ENCODE measurements around the gene SERGEF. TPM values are rescaled to one million over a fixed set of nuclear protein-coding genes. Genes with fewer than 3 reads are reported as not detected.
A peak's percentile ranks its signal among the peaks of the same experiment; 100 is the strongest.

Gene SERGEF
- total RNA-seq, 4 donors from 2014 or later: 11.8 to 34.7 (median 24.5) TPM

DNA sequence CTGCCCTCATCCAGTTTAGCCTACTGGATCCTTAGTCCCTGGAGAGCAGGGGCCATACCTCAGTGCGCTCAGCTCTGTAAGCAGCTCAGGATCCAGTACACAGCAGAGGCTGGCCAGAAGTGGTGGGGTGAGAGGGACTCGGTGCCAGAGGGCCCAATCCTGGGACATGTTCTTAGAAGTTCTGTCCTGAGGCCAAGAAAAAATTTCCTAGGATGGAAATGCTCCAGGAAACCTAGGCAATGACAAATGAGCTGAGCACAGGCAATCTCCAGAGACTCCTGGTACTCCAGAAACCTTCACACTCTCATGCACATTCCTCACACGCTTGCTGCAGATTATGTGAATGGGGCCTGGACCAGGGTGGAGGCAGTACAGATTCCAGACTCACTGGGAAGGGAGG lies 89.6 kb downstream of the SERGEF start:
- Histone ChIP-seq H3K4me3 (no peak overlapping the region), H3K27me3 (no peaks in the 10 kb centered on the region), H3K36me3 (no peaks in the 10 kb centered on the region), H3K4me1 (peaks cover 29 to 50% of the 10 kb centered on the region in 2 donors), H3K9me3 (no peaks in the 10 kb centered on the region), H3K27ac (peak overlapping the region in 3 of 4 donors; percentile 71 to 83 (median 83))
- in situ Hi-C loops (cut with MboI; ENCODE audit: low sequenced_read_pairs in 4 of 4): no loop called here
- DNase-seq (peak; percentile 15 to 52), ATAC-seq (peak; percentile 9)
- intact Hi-C loops (cut with DNase I; ENCODE audit: low total_unique reads): no loop called here
- no peak for TF ChIP-seq POLR2A (IDR thresholded peaks at IDR 0.05)
- TF ChIP-seq, protein P1, sequence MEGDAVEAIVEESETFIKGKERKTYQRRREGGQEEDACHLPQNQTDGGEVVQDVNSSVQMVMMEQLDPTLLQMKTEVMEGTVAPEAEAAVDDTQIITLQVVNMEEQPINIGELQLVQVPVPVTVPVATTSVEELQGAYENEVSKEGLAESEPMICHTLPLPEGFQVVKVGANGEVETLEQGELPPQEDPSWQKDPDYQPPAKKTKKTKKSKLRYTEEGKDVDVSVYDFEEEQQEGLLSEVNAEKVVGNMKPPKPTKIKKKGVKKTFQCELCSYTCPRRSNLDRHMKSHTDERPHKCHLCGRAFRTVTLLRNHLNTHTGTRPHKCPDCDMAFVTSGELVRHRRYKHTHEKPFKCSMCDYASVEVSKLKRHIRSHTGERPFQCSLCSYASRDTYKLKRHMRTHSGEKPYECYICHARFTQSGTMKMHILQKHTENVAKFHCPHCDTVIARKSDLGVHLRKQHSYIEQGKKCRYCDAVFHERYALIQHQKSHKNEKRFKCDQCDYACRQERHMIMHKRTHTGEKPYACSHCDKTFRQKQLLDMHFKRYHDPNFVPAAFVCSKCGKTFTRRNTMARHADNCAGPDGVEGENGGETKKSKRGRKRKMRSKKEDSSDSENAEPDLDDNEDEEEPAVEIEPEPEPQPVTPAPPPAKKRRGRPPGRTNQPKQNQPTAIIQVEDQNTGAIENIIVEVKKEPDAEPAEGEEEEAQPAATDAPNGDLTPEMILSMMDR (IDR thresholded peaks at IDR 0.05 in 4 of 5, conservative IDR thresholded peaks at IDR 0.05 in 1 of 5): no peak

DNA sequence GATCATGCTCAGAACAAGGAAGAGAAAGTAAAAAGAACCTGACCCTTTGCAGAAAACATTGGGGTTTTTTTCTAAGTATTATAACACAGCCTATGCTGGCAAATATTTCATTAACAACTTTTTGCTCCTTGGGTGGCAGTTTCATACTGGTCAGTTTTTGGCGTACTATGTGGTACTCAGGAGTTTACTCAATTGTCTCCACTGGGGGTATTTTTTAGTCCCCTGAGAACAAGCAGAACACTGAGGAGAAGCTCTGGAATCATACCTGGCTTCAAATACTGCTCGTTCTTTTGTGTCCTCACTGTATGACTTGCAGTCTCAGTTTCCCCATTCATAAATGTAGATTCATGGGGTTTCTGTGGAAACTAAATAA lies 90.4 kb downstream of the SERGEF start:
- H3K27ac ChIP-seq: peak overlapping the region; percentile 70 to 83 (median 77)
- no peak for ATAC-seq
- no peaks in the 10 kb centered on the region for H3K36me3 ChIP-seq

DNA sequence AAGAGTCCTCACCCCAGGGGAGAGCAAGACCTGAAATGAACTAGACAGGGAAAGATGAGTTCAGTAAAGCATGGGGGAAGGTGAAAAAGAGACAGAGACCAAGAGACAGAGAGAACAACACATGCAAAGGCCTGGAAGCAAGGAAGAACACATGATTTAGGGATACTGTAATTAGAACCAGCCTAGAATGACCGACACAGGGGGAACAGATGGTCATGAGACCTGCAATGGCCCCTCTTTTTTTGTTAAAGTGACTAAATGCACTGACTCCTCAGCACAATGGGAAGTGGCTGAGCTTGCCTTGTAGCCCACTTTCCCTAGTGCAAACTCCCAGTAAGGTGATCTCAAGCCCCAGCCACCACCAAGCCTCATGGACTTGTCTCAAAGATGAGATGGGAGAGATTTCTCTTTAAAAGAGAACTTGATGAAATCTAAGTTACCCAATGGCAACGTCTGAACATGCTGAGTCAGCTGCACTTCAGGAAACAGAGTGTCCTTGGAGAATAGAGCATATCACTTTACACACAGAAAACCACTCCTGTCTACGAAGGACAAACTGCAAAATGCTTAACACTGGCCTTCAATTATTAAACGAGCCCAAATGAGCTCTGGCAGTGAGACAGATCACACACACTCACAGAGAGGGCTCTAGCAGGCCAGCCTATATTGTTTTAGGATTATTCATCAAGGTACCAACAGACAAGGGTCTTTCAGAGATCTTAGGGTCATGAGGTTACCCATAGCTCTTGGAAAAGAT lies 91.0 kb downstream of the SERGEF start:
- Histone ChIP-seq H3K27me3 (no peaks in the 10 kb centered on the region), H3K27ac (peak overlapping the region; percentile 70 to 83 (median 77)), H3K4me1 (peaks cover 23 to 39% of the 10 kb centered on the region in 2 donors), H3K9me3 (no peaks in the 10 kb centered on the region), H3K4me3 (no peak overlapping the region), H3K36me3 (no peaks in the 10 kb centered on the region)
- ATAC-seq (peak; percentile 94), DNase-seq (peak; percentile 50 to 72)
- no peak for TF ChIP-seq POLR2A (IDR thresholded peaks at IDR 0.05)
- TF ChIP-seq, protein P1 (IDR thresholded peaks at IDR 0.05 in 4 of 5, conservative IDR thresholded peaks at IDR 0.05 in 1 of 5): no peak
- intact Hi-C loops (cut with DNase I; ENCODE audit: low total_unique reads): loop anchor here (1.0 kb wide), 1 partner anchor 32 kb away; no protein-coding TSS in a partner anchor
- in situ Hi-C loops (cut with MboI; ENCODE audit: low sequenced_read_pairs in 4 of 4): no loop called here

More for the DNA sequence above, 90.4 kb downstream of the SERGEF start:
- intact Hi-C loops (cut with DNase I; ENCODE audit: low total_unique reads): loop anchor here (1.0 kb wide), 1 partner anchor 32 kb away; no protein-coding TSS in a partner anchor
- in situ Hi-C loops (cut with MboI; ENCODE audit: low sequenced_read_pairs in 4 of 4): no loop called here
- H3K9me3 ChIP-seq: no peaks in the 10 kb centered on the region
- no peak for DNase-seq
- H3K27me3 ChIP-seq: no peaks in the 10 kb centered on the region
- H3K4me3 ChIP-seq: no peak overlapping the region
- peaks cover 23 to 42% of the 10 kb centered on the region in 2 donors for H3K4me1 ChIP-seq
- TF ChIP-seq, protein P1 (IDR thresholded peaks at IDR 0.05 in 4 of 5, conservative IDR thresholded peaks at IDR 0.05 in 1 of 5): no peak
- no peak for TF ChIP-seq POLR2A (IDR thresholded peaks at IDR 0.05)

DNA sequence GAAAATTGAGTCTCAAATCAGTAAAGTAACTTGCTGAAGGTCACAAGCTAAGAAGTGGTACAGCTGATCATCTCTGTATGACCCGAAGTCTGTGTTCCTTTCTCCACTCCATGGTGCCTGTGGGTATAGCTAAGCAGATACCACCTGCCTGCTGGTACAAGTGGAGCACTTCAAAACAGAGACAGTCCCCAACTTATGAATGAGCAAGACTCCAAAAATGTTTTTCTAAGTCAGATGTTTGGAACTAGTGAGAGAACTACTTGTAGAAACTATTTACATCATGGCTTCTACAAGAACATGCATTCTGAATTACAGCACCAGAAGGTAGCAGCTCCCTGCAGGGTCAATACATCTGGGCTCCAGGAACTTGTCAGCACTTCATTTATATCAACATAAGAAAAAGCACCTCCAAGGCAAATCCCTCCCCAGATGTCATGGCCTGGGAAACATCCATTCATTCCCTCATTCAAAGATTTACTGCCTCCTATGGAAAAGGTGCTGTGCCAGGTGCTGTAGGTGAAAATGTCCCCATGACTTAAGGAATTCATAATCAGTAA lies 94.7 kb downstream of the SERGEF start:
- DNase-seq (no peak), ATAC-seq (no peak)
- intact Hi-C loops (cut with DNase I; ENCODE audit: low total_unique reads): no loop called here
- Histone ChIP-seq H3K27ac (no peak overlapping the region), H3K27me3 (no peaks in the 10 kb centered on the region), H3K36me3 (no peaks in the 10 kb centered on the region), H3K4me1 (peaks cover 27 to 38% of the 10 kb centered on the region in 2 donors), H3K9me3 (no peaks in the 10 kb centered on the region), H3K4me3 (no peak overlapping the region)
- TF ChIP-seq, protein P1 (IDR thresholded peaks at IDR 0.05 in 4 of 5, conservative IDR thresholded peaks at IDR 0.05 in 1 of 5): no peak
- no peak for TF ChIP-seq POLR2A (IDR thresholded peaks at IDR 0.05)
- in situ Hi-C loops (cut with MboI; ENCODE audit: low sequenced_read_pairs in 4 of 4): no loop called here
